HG02840 (cell line): ENCODE results near the gene TMEM154.

Source experiments
- ATAC-seq: cut with Tn5 transposase; IDR thresholded peaks from one replicate; pipeline ENCODE4 v1.9.1; 2021; ENCODE audit warnings: mild to moderate bottlenecking, moderate library complexity, moderate number of reproducible peaks; ENCODE audit not compliant: unreplicated experiment, low FRiP score

Gene TMEM154

DNA sequence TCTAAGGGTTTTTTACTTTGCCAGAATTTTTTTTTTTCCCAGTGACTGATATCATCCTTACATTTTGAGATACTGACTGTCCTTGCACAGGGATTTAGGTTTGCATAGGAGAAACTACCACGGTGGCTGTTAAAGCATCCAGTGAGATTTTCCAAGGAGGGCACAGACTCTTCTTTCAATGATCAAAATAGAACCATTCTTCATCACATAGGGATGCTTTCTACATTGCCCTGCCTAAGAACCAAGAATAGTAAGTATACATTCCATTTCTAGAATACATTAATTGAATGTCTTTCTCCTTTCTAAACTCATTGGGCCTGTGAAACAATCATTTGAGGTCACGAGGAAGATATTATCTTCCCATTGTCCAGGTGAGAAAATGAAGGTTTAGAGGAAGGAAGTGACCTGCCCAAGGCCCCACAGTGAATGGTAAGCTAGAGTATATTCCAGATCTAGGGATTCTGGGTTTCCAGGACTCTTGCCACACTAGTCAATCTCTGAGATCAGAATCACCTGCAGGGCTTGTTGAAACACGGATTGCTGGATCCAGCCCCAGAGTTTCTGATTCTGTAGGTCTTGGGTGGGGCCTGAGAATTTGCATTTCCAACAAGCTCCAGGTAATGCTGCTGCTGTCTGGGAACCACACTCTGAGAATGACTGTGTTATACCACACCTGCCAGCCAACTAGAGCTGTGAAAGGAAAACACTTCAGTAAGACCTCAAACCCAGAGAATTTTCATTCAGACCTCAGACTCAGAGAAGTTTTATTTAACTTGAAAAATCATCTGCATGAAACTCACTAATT is 17.7 kb upstream of the TMEM154 start:
- no peak for ATAC-seq

- peak; percentile 98 for ATAC-seq
Measured at GRCh38 chr4:152696764-152697261, 17.0 kb upstream of the TMEM154 start.

DNA sequence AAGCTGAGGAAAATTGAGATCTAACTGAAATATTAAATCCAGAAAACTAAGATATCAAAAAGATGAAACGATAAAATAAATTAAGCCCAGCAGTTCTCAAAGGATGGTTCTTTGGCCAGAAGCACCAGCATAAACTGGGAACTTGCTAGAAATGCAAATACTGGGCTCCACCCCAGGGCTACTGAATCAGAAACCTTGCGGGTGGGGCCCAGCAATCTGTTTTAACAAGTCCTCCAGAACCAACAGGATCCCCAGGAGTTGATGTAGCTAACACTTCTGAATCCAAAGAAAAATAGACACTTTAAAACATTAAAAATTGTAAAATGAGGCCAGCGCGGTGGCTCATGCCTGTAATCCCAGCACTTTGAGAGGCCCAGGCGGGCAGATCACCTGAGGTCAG is 14.1 kb upstream of the TMEM154 start:
- no peak for ATAC-seq

GRCh38 chr4:152691761-152692160 is 12.0 kb upstream of the TMEM154 start:
- ATAC-seq: no peak

DNA sequence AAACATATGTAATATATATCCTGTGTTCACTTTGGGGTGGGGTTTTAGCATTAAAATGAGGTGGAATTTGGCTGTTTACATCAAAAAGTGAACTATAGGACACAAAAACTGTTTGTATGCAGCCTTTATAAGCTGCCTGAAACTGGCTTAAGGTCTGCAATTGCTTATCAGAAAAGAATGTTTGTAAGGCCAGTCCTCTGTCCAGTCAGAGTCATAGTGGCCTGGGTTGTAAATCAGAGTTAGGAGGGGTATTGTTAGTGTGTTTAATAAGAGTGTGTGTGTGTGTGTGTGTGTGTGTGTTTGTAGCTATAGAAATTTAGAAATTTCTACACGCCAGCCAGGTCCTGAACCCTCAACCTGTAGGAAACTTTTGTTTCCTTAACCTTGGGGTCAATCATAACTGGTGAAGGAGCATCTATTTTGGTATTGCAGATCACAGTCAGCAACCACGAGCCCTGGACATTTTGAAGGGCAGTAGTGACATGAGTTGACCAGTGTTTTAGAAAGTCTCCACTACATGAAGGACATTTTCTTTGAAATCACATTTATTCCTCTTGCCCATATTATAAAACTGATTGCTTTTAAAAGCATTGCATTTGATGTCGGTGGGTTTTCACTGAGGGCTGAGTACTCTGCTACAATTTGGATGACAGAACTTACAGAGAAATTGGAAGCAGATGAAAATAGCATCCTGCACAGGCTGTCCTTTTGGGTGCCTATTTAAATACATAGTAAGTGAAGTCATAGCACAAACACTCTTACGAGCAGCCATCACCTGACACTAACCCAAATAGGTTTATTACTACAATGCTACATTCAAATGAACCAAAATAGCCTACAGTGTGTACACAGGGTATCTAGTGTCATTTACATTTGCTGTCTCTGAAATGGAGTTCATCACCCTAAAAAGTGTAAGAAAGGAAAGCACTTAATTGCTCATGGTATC is 11.2 kb upstream of the TMEM154 start:
- no peak for ATAC-seq

DNA sequence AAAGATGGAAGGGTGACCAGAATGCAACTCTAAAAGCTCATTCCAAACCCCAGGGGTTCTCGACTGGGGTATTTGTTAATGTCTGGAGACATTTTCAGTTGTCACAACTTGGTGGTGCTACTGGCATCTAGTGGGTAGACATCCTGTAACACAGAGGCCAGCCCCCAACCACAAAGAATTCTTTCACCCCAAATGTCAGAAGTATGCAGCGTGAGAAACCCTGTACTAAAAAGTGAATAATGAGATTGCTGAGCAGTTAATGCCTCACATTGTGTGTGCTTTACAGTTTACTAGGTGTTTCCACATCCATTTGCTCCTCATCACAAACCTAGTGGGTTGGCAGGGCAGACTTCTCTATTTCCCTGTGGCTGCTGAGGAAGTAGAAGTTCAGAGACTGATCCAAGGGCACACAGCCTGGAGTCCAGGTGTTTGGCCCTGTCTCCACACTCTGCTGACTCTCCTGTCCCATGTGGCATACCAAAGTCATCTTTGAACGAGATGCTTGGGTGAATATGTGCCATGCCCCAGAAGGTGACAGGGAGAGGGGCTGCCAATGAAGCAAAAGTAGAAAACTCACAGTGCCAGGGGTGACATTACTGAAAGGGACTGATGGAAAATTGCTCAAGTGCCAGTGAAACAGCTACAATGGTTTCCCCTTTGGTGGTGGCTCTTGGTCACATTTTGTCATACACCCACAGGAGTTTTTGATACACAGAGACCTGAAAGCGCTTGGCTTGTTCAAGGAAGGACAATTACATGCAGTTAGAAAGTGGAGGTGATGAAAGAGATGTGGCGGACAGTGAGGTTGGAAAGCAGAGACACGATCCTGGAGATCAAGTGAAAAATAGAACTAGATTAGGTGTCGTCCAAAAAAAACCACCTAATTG is 10.1 kb upstream of the TMEM154 start:
- ATAC-seq: no peak

- no peak for ATAC-seq
Measured at GRCh38 chr4:152687974-152688599, 8.3 kb upstream of the TMEM154 start.

DNA sequence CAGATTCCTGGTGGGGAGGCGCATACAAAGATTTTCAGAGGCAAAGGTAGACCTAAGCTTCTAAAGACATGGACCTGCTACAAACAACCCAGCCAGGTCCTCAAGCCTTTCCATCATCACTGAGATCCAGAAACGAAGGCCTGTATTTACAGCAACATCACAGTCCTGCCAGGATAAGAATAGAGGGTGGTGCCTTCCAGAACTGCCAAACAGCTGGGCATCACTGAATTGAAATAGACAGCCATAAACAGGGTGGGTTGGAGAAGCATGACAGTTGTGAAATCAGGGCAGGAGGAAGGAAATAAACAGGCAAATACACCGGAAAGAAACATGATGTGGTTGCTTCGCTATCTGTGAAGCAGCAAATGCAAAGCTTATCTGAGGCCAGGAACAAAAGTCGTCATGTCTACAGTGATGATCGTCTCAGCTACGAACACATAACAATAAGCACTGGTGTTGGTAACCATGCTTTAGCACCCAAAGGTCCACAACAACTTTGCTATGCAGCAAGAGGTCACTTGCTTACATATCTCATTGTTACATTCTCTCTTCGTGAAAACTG is 6.7 kb upstream of the TMEM154 start:
- ATAC-seq: no peak

DNA sequence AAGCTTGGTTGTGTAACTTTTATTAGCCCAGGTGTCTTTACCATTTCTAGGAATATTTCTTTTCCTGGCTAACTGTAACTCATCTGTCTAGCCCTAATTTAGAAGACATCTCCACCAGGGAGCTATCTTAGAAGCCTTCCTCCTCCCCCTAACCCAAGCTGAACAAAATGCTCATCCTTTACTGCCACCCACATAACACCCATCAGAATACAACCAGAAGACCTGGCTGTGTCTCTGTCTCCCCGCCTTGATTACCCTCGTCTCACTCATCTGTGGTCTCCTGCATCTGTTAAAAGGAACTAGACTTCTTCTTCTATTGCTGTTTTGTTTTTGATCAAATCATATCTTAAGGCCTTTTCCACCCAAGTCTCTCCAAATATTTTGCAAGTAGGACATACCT is 4.8 kb upstream of the TMEM154 start:
- no peak for ATAC-seq

DNA sequence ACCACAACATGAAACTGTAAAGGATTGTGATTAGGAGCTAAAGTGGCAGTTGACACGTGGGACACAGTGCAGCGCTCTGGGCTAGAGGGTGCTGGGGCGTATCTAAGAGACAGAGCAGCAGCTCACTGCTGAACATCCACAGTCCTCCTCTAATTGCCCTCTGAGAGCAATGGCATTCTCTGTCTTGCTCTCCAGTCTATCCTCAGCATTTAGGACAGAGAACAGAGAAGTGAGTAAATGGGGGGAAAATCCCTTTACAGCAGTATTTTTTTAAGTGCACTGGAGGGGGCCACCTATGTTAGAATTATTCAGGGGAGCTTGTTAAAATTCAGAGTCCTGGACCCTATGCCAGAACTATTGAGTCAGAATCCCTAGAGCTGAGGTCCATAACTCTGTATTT is 4.2 kb upstream of the TMEM154 start:
- ATAC-seq: peak; percentile 47

DNA sequence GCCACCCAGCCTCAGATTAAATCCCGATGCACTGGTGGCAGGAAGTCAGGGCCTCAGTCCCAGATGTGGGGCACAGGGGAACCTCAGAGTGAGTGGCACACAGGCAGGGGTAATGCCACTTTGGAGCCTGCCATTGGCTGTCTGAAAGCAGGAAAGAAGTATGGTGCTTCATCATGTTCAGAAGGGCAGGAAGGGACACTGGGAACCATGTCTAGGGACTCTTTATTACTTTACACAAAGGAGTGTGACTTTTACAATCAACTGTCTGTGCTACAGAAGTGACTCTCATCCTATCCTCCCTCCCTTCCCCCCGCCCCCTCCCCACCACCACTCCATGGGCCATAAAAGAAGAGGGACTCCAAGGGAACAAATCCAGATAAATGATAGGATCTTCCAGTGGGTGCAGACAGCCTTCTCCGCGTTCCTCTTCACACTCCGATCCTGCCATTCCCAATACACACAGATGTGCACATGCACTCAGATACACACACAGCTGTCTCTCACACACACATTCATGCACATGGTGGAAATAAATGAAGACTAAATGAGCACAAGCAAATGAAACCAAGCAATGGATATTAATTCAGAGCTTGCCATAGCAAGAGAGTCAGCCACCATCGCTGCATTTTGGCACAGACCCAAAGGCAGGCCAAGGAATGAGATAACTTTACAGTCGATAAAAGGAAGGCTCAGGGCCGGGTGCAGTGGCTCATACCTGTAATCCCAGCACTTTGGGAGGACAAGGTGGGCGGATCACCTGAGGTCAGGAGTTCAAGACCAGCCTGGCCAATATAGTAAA is 2.5 kb upstream of the TMEM154 start:
- no peak for ATAC-seq

DNA sequence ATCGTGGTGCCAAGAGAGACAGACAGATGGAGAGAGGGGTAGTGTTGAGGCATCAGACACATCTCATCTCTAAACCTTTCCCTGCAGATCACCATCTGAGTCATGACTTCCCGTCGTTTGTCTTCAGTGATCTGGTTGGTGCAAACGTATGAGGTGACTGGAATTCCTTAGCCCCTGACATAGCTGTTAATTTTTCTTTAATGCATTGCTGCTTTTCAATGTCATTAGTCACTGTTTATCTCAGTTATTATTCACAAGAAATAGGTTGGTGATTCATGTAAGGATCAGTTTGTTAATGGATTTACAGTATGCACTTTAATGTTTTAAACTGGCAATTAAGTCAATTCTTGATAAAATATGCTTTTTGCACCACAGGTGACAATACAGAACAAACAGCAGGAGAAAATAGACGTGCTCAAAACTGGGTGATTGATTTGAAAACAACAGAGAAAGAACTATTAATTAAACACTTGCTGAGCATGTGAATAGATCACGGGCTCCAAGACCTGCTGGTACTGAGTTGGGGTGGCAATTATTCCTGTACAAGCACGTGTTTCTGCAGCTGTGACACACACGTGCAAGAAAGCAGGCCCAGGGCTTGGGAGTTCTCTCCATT is 1.3 kb upstream of the TMEM154 start:
- no peak for ATAC-seq

DNA sequence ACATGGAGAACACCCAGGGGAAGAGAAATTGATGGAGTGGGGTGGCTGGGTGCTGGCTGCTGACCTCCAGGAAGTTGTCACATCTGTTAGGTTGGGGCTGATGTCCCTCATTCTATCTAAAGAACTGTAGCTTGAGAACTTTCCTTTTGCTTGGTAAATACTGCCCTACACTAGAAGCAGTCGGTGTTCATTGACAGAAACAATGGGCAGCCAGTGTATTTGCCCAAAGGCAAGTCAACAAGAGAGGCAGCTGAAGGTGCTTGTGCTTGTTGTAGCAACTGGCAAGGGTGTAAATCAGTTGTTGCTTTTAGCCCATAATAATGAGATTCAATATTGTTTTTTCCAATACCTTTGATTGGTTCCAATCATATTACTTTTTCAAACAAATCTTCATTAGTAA is 956 bp downstream of the TMEM154 start:
- no peak for ATAC-seq

GRCh38 chr4:152677117-152677516 is 2.7 kb downstream of the TMEM154 start:
- no peak for ATAC-seq

GRCh38 chr4:152676052-152676854 is 3.5 kb downstream of the TMEM154 start:
- ATAC-seq: no peak

DNA sequence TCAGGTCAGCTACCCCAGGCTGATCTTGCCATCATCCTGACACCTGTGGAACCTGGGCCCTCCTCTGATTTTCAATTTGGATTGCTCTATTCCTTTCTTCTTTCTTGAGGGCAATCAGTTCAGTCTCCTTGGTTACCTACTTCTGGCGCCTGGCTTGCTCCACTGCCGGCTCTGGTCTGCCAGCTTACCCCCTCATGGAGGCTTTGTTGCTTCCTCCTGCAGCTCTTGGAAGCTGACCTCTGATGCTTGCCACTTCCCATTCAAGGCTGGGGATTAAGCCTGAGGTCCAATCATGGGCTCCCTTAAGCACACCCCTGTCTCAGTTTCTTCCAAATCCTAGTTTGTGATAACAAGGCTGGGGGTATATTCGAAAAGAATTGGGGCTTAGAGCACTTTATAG is 5.4 kb downstream of the TMEM154 start:
- no peak for ATAC-seq

GRCh38 chr4:152673489-152673888 is 6.3 kb downstream of the TMEM154 start:
- ATAC-seq: no peak
